ENCODE results near the gene GNG12. TPM values are rescaled to one million over a fixed set of nuclear protein-coding genes. Genes with fewer than 3 reads are reported as not detected.

The GNG12 gene
- polyA plus RNA-seq, 1 donor (not counting 4 experiments of a cell fraction or from before 2014, with no cell fraction given) = 208 TPM

DNA sequence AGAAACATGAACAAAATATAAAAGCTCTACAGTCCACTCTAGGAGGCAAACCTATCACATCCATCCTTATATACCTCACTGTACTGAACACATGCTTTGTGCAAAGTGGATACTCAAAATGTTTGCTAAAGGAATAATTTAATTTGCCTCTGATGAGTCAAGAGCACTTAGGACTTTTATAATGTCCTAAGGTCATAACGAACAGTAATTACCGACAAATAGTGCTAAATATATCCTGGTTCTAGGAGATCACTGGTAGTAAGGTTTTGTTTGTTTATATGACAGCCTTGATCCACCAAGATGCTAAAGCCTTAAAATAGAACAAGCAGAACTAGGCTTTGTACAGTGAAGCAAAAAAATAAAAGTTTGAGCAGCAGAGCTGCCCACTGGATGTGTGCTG is 77.6 kb downstream of the GNG12 start:
- Histone ChIP-seq H3K79me2 (ENCODE audit: control insufficient read depth, insufficient read depth, low read length) (peaks cover 79% of the 10 kb centered on the region), H3K4me1 (ENCODE audit: control insufficient read depth, extremely low read depth, insufficient read depth, low read length) (peaks cover 57% of the 10 kb centered on the region), H3K9me3 (ENCODE audit: control insufficient read depth, low read depth, low read length) (no peaks in the 10 kb centered on the region), H2AFZ (ENCODE audit: control insufficient read depth, low read length) (no peak overlapping the region), H4K20me1 (ENCODE audit: control insufficient read depth, extremely low read depth, insufficient read depth, low read length) (no peaks in the 10 kb centered on the region), H3K4me2 (ENCODE audit: control insufficient read depth, extremely low read depth, insufficient read depth, low read depth, low read length) (no peak overlapping the region), H3K4me3 (ENCODE audit: control insufficient read depth in 2 of 3, extremely low read depth in 1 of 3, insufficient read depth in 2 of 3, low read depth in 1 of 3, low read length in 3 of 3) (no peak overlapping the region), H3K36me3 (ENCODE audit: control insufficient read depth in 2 of 2, extremely low read depth in 1 of 2, insufficient read depth in 2 of 2, low read length in 2 of 2) (peaks cover 8 to 24% of the 10 kb centered on the region in 2 experiments), H3K9ac (ENCODE audit: control insufficient read depth, extremely low read depth, insufficient read depth, low read length) (no peak overlapping the region), H3K27me3 (ENCODE audit: control insufficient read depth, extremely low read depth, insufficient read depth, low read length) (no peaks in the 10 kb centered on the region), H3K9me1 (ENCODE audit: control insufficient read depth, extremely low read depth, insufficient read depth, low read length) (peaks cover 3% of the 10 kb centered on the region), H3K27ac (ENCODE audit: control insufficient read depth, insufficient read depth, low read length) (no peak overlapping the region)
- TF ChIP-seq, protein P1, sequence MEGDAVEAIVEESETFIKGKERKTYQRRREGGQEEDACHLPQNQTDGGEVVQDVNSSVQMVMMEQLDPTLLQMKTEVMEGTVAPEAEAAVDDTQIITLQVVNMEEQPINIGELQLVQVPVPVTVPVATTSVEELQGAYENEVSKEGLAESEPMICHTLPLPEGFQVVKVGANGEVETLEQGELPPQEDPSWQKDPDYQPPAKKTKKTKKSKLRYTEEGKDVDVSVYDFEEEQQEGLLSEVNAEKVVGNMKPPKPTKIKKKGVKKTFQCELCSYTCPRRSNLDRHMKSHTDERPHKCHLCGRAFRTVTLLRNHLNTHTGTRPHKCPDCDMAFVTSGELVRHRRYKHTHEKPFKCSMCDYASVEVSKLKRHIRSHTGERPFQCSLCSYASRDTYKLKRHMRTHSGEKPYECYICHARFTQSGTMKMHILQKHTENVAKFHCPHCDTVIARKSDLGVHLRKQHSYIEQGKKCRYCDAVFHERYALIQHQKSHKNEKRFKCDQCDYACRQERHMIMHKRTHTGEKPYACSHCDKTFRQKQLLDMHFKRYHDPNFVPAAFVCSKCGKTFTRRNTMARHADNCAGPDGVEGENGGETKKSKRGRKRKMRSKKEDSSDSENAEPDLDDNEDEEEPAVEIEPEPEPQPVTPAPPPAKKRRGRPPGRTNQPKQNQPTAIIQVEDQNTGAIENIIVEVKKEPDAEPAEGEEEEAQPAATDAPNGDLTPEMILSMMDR (optimal IDR thresholded peaks at IDR 0.05 in 1 of 3, IDR thresholded peaks at IDR 0.05 in 1 of 3, conservative IDR thresholded peaks at IDR 0.05 in 1 of 3; ENCODE audit: extremely low read depth in 1 of 3, insufficient read depth in 2 of 3, low read length in 3 of 3) = no peak
- TF ChIP-seq EZH2 (IDR thresholded peaks at IDR 0.05; ENCODE audit: low read length) = no peak
- FAIRE-seq (no peak), DNase-seq (ENCODE audit: low read depth, low spot score) (no peak)
- dilution Hi-C loops (cut with MboI; ENCODE audit: extremely low pct_ligation_motif_present, low sequenced_read_pairs) = no loop called here

DNA sequence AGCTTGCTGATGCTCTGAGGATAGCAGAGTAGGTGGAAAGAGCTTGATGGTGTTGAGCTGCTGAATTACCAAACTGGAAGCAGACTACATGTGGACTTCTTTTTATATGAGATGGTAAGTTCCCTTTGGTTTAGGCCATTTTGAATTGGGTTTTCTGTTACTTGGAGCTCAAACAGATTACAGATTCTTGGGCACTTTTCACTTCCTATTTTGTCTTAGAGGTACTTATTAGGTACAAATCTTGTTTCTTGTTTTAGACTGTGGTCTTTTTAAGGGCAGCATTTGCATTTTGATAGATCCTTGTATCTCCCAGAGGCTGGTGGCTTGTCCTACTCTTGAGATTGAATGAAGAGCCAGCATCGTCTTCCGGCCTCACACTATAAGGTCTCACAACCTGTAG is 78.1 kb downstream of the GNG12 start:
- Histone ChIP-seq H3K27ac (ENCODE audit: control insufficient read depth, insufficient read depth, low read length) (no peak overlapping the region), H4K20me1 (ENCODE audit: control insufficient read depth, extremely low read depth, insufficient read depth, low read length) (no peaks in the 10 kb centered on the region), H3K79me2 (ENCODE audit: control insufficient read depth, insufficient read depth, low read length) (peaks cover 79% of the 10 kb centered on the region), H3K36me3 (ENCODE audit: control insufficient read depth in 2 of 2, extremely low read depth in 1 of 2, insufficient read depth in 2 of 2, low read length in 2 of 2) (peaks cover 8 to 24% of the 10 kb centered on the region in 2 experiments), H3K4me3 (ENCODE audit: control insufficient read depth in 2 of 3, extremely low read depth in 1 of 3, insufficient read depth in 2 of 3, low read depth in 1 of 3, low read length in 3 of 3) (no peak overlapping the region), H3K4me2 (ENCODE audit: control insufficient read depth, extremely low read depth, insufficient read depth, low read depth, low read length) (no peak overlapping the region), H3K9me1 (ENCODE audit: control insufficient read depth, extremely low read depth, insufficient read depth, low read length) (peaks cover 3% of the 10 kb centered on the region), H3K9me3 (ENCODE audit: control insufficient read depth, low read depth, low read length) (no peaks in the 10 kb centered on the region), H2AFZ (ENCODE audit: control insufficient read depth, low read length) (no peak overlapping the region), H3K4me1 (ENCODE audit: control insufficient read depth, extremely low read depth, insufficient read depth, low read length) (peaks cover 57% of the 10 kb centered on the region), H3K9ac (ENCODE audit: control insufficient read depth, extremely low read depth, insufficient read depth, low read length) (no peak overlapping the region), H3K27me3 (ENCODE audit: control insufficient read depth, extremely low read depth, insufficient read depth, low read length) (no peaks in the 10 kb centered on the region)
- TF ChIP-seq, protein P1 (optimal IDR thresholded peaks at IDR 0.05 in 1 of 3, IDR thresholded peaks at IDR 0.05 in 1 of 3, conservative IDR thresholded peaks at IDR 0.05 in 1 of 3; ENCODE audit: extremely low read depth in 1 of 3, insufficient read depth in 2 of 3, low read length in 3 of 3) = no peak
- TF ChIP-seq EZH2 (IDR thresholded peaks at IDR 0.05; ENCODE audit: low read length) = no peak
- FAIRE-seq (no peak), DNase-seq (ENCODE audit: low read depth, low spot score) (no peak)
- dilution Hi-C loops (cut with MboI; ENCODE audit: extremely low pct_ligation_motif_present, low sequenced_read_pairs) = no loop called here

Data from keratinocyte (primary cell).